PFSK-1 (cell line): Measurements from ENCODE around the gene RNASE9.

ENCODE experiments used
- TAF1 ChIP-seq: IDR thresholded peaks from 2 replicates; pipeline ENCODE4 v1.6.1; 2012; ENCODE audit warnings: low read length, control low read depth, borderline replicate concordance; ENCODE audit not compliant: insufficient read depth
- TF ChIP-seq, protein P1 (sequence below), 2 experiments: IDR thresholded peaks; 2 replicates each; pipeline versions ENCODE4 v1.6.1 to v1.8.0; 2011 to 2012; ENCODE audit warnings: low read depth in 2 of 2, low read length in 2 of 2, control low read depth in 1 of 2, inconsistent platforms in 1 of 2, mild to moderate bottlenecking in 1 of 2, moderate library complexity in 1 of 2; ENCODE audit not compliant: insufficient read depth in 1 of 2

DNA sequence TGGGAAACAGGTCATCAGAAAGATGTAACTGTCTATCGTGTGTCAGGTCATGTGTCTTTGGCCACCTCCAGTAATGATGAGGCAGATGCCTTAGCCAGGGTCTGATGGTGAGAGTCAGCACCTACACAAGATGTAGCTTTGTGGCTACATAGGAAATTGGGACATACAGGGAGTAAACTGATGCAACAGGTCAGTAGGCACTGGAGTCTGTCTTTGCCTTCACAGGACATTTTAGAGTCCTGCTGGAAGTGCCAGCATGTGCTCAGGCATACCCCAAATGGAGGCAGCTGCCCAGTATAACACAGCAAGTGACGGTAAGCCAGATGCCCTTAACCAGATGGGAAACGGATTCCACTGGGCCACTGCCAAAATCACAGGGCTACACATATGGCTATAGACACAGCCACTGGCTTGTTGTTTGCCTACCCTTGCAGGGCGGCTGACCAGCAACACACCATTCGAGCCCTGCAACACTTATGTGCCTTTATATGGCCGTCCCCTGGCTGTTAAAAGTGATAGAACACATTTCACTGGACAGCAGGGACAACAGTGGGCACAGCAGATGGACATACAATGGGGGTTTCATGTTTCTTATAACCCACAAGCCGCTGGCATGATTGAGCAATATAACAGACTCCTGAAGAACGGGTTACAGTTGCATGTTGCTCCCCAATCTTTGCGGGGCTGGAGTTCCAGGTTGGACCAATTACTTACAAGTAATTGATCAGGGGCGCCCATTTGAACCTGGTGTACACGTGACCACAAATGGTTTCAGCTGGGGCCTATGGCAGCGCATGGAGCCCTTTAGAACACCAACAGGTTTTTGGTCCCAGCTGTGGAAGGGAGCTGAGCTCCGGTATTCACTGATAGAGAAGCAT is 43.2 kb upstream of the RNASE9 start:
- TF ChIP-seq TAF1: no peak
- TF ChIP-seq, protein P1, sequence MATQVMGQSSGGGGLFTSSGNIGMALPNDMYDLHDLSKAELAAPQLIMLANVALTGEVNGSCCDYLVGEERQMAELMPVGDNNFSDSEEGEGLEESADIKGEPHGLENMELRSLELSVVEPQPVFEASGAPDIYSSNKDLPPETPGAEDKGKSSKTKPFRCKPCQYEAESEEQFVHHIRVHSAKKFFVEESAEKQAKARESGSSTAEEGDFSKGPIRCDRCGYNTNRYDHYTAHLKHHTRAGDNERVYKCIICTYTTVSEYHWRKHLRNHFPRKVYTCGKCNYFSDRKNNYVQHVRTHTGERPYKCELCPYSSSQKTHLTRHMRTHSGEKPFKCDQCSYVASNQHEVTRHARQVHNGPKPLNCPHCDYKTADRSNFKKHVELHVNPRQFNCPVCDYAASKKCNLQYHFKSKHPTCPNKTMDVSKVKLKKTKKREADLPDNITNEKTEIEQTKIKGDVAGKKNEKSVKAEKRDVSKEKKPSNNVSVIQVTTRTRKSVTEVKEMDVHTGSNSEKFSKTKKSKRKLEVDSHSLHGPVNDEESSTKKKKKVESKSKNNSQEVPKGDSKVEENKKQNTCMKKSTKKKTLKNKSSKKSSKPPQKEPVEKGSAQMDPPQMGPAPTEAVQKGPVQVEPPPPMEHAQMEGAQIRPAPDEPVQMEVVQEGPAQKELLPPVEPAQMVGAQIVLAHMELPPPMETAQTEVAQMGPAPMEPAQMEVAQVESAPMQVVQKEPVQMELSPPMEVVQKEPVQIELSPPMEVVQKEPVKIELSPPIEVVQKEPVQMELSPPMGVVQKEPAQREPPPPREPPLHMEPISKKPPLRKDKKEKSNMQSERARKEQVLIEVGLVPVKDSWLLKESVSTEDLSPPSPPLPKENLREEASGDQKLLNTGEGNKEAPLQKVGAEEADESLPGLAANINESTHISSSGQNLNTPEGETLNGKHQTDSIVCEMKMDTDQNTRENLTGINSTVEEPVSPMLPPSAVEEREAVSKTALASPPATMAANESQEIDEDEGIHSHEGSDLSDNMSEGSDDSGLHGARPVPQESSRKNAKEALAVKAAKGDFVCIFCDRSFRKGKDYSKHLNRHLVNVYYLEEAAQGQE (IDR thresholded peaks at IDR 0.05; ENCODE audit: insufficient read depth in 1 of 2, low read depth in 2 of 2, low read length in 2 of 2): no peak
